Measurements from ENCODE around the gene CRACDL. TPM values are rescaled to one million over a fixed set of nuclear protein-coding genes. Genes with fewer than 3 reads are reported as not detected.

CRACDL gene
- total RNA-seq, 4 donors from 2014 or later, result 10.9 to 22.6 (median 14.0) TPM

DNA sequence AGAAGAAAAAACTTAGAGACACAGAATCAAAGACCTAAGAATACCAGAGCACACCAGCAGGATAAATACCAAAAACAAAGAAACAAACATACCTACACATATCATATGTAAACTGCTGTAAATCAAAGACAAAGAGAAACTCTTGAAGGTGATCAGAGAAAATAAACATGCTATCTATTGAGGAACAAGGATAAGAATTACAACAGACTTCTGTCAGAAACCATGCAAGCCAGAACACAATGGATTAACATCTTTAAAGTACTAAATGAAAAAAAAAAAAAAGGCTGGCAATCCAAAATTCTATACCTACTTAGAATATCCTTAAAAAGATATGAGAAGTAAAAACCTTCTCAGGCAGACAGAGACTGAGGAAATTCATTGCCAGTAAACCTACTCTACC is 153.5 kb downstream of the CRACDL start:
- intact Hi-C loops (cut with DNase I; ENCODE audit: low total_unique reads), result no loop called here
- H3K4me3 ChIP-seq (ENCODE audit: low read depth, poor library complexity, severe bottlenecking), result no peak overlapping the region
- no peak for TF ChIP-seq POLR2A (IDR thresholded peaks at IDR 0.05)
- TF ChIP-seq, protein P1, sequence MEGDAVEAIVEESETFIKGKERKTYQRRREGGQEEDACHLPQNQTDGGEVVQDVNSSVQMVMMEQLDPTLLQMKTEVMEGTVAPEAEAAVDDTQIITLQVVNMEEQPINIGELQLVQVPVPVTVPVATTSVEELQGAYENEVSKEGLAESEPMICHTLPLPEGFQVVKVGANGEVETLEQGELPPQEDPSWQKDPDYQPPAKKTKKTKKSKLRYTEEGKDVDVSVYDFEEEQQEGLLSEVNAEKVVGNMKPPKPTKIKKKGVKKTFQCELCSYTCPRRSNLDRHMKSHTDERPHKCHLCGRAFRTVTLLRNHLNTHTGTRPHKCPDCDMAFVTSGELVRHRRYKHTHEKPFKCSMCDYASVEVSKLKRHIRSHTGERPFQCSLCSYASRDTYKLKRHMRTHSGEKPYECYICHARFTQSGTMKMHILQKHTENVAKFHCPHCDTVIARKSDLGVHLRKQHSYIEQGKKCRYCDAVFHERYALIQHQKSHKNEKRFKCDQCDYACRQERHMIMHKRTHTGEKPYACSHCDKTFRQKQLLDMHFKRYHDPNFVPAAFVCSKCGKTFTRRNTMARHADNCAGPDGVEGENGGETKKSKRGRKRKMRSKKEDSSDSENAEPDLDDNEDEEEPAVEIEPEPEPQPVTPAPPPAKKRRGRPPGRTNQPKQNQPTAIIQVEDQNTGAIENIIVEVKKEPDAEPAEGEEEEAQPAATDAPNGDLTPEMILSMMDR (IDR thresholded peaks at IDR 0.05), result no peak
- DNase-seq (ENCODE audit: low spot score in 2 of 2), result no peak

DNA sequence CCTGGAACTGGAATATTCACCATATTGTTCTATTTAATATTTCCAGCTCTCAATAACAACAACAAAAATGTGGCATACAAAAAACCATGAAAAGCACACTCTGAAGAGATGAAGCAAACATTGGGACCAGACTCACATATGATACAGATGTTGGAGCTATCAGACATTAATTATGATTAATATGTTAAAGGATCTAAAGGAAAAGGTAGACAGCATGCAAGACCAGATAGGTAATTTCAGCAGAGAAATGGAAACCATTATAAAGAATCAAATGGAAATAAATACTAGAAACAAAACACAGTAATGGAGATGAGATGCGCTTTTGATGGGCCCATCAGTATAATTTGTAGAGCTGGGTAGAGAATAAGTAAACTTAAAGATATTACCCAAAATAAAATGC is 154.2 kb downstream of the CRACDL start:
- DNase-seq (ENCODE audit: low spot score in 2 of 2), result no peak
- intact Hi-C loops (cut with DNase I; ENCODE audit: low total_unique reads), result no loop called here
- H3K4me3 ChIP-seq (ENCODE audit: low read depth, poor library complexity, severe bottlenecking), result no peak overlapping the region
- WGBS, 2 donors, result 93 to 100% methylated on average over 1 of the region's 1 CpG
- TF ChIP-seq, protein P1 (IDR thresholded peaks at IDR 0.05), result no peak

DNA sequence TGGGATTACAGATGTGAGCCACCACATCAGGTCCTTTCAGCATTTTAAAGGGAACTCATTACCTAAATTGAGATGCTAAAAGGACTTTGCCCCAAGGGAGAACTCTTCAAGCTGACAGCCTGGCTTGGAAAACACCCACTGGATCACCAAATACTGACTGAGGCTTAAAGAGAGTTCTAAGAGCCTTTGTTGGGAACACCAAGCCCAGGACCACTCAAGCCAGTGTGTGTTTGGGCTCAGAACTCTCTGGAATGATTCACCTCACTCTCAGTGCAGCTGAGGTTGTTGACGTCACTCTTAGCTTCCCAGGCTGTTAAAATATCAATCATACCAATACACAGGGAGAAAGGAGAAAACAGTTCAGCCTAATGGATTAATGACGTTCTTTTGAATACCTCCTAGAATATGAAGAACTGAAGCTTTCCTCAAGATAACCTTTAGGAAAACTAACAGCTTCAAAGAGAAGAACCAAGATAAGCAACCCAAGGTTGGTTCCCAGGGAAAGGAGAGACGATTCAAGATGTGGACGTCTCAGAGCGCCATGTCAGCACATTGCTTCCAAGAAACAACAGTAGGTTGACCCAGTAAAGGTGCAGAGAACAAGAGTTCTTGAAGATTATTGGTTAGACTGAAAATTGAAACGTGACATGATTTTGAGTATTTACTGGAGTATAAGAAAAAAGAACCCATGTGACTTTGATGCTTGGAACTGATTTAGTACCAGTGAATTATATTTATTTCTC is 157.1 kb downstream of the CRACDL start:
- H3K4me3 ChIP-seq (ENCODE audit: low read depth, poor library complexity, severe bottlenecking), result no peak overlapping the region
- no peak for DNase-seq (ENCODE audit: low spot score in 2 of 2)
- intact Hi-C loops (cut with DNase I; ENCODE audit: low total_unique reads), result no loop called here
- WGBS, 2 donors, result 87 to 94% methylated on average over 6 of the region's 6 CpGs
- TF ChIP-seq, protein P1 (IDR thresholded peaks at IDR 0.05), result no peak
- no peak for TF ChIP-seq POLR2A (IDR thresholded peaks at IDR 0.05)

DNA sequence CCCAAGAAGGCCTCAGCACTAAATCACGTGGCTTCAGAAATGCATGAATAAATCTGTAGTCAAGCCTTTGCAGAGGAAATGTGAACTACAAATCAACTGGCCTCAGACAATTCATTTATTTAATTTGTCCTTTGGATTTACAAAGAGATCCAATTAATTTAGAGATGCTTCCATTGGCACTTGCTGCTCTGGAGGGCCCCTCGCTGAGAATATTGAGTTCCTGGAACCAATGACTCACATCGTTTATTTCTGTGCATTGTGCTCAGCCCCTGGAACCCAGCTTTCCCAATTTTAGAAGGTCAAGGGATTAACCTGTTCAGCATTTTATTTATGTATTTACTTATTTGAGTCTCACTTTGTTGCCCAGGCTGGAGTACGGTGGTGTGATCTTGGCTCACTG is 157.9 kb downstream of the CRACDL start:
- WGBS, 2 donors, result 78 to 85% methylated on average over 4 of the region's 4 CpGs
- TF ChIP-seq POLR2A (IDR thresholded peaks at IDR 0.05), result no peak
- TF ChIP-seq, protein P1 (IDR thresholded peaks at IDR 0.05), result no peak
- H3K4me3 ChIP-seq (ENCODE audit: low read depth, poor library complexity, severe bottlenecking), result no peak overlapping the region
- no peak for DNase-seq (ENCODE audit: low spot score in 2 of 2)
- intact Hi-C loops (cut with DNase I; ENCODE audit: low total_unique reads), result no loop called here

DNA sequence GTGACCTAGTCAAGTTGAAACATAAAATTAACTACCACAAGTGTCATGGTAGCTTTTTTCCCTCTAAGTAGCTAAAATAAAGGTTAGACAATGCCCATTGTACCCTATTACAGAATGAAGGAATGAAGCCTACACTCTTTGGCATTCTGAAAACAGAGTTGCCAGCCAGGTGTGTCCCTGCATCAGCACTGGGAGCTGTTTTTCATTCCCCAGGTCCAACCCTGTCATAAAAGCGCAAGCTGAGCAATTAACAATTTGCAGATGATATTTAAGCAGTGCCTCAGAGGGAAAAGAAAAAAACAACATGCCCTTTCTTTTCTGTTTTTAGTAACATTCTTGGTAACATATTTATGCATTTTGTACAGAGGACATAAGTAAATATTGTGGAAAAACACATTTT is 158.3 kb downstream of the CRACDL start:
- DNase-seq (ENCODE audit: low spot score in 2 of 2), result no peak
- TF ChIP-seq POLR2A (IDR thresholded peaks at IDR 0.05), result no peak
- TF ChIP-seq, protein P1 (IDR thresholded peaks at IDR 0.05), result no peak
- 83 to 97% methylated on average over 1 of the region's 1 CpG for WGBS, 2 donors
- intact Hi-C loops (cut with DNase I; ENCODE audit: low total_unique reads), result no loop called here
- no peak overlapping the region for H3K4me3 ChIP-seq (ENCODE audit: low read depth, poor library complexity, severe bottlenecking)

DNA sequence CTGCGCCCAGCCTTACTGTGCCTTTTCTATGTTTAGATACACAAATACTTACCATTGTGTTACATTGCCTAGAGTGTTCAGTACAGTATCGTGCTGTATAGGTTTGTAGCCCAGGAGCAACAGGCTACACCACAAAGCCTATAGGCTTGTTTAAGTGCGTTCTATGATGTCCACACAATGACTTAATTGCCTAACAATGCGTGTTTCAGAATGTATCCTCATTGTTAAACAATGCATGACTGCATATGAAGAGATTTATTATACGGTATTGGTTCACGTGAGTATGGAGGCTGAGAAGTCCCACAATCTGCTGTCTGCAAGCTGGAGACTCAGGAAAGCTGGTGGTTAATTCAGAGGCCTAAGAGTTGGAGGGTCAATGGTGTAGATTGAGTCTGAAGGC is 158.9 kb downstream of the CRACDL start:
- WGBS, 2 donors, result 98 to 99% methylated on average over 6 of the region's 6 CpGs
- H3K4me3 ChIP-seq (ENCODE audit: low read depth, poor library complexity, severe bottlenecking), result no peak overlapping the region
- TF ChIP-seq, protein P1 (IDR thresholded peaks at IDR 0.05), result no peak
- TF ChIP-seq POLR2A (IDR thresholded peaks at IDR 0.05), result no peak
- DNase-seq (ENCODE audit: low spot score in 2 of 2), result no peak
- intact Hi-C loops (cut with DNase I; ENCODE audit: low total_unique reads), result no loop called here
